Measurements from ENCODE around the gene SYNDIG1.

SYNDIG1 gene

GRCh38 chr20:24640686-24641085 is 171.3 kb downstream of the SYNDIG1 start:
- TF ChIP-seq CTCF (conservative IDR thresholded peaks at IDR 0.05; ENCODE audit: low read depth, low read length), result no peak
- DNase-seq (ENCODE audit: low read depth), result no peak
- no peak overlapping the region for H3K4me3 ChIP-seq (ENCODE audit: low read depth, low read length)

- no peak overlapping the region for H3K4me3 ChIP-seq (ENCODE audit: low read depth, low read length)
- DNase-seq (ENCODE audit: low read depth), result peak; percentile 42
- TF ChIP-seq CTCF (conservative IDR thresholded peaks at IDR 0.05; ENCODE audit: low read depth, low read length), result no peak
Observed at GRCh38 chr20:24643731-24644626, 174.6 kb downstream of the SYNDIG1 start.

- no peak overlapping the region for H3K4me3 ChIP-seq (ENCODE audit: low read depth, low read length)
- no peak for DNase-seq (ENCODE audit: low read depth)
- TF ChIP-seq CTCF (conservative IDR thresholded peaks at IDR 0.05; ENCODE audit: low read depth, low read length), result no peak
Observed at GRCh38 chr20:24646321-24646720, 176.9 kb downstream of the SYNDIG1 start.

- TF ChIP-seq CTCF (conservative IDR thresholded peaks at IDR 0.05; ENCODE audit: low read depth, low read length), result no peak
- H3K4me3 ChIP-seq (ENCODE audit: low read depth, low read length), result no peak overlapping the region
- no peak for DNase-seq (ENCODE audit: low read depth)
Observed at GRCh38 chr20:24647713-24648112, 178.3 kb downstream of the SYNDIG1 start.

GRCh38 chr20:24648481-24648880 is 179.1 kb downstream of the SYNDIG1 start:
- TF ChIP-seq CTCF (conservative IDR thresholded peaks at IDR 0.05; ENCODE audit: low read depth, low read length), result no peak
- no peak overlapping the region for H3K4me3 ChIP-seq (ENCODE audit: low read depth, low read length)
- peak; percentile 73 for DNase-seq (ENCODE audit: low read depth)

GRCh38 chr20:24648919-24649318 is 179.5 kb downstream of the SYNDIG1 start:
- no peak for DNase-seq (ENCODE audit: low read depth)
- no peak for TF ChIP-seq CTCF (conservative IDR thresholded peaks at IDR 0.05; ENCODE audit: low read depth, low read length)
- H3K4me3 ChIP-seq (ENCODE audit: low read depth, low read length), result no peak overlapping the region

Data from choroid plexus epithelial cell (primary cell).